Fibroblast of skin of left quadriceps (primary cell): ENCODE results near the gene OR8D4.
"Not testable (repeated sequence)": the region's sequence is repeated elsewhere in the genome, so short reads cannot be mapped to it uniquely, and the experiment has no call there.

Source experiments
- DNase-seq, 2 experiments: peaks; one replicate each; pipeline ENCODE4 v3.0.0-alpha.2; 2013; ENCODE audit warnings: low read depth in 2 of 2

The OR8D4 gene

GRCh38 chr11:123901867-123902266 lies at the start of gene OR8D4:
TSS of gene OR8D4 (plus strand) at chr11:123902167. CDS start at chr11:123906432, 4,265 bp downstream.
- no peak for DNase-seq

- DNase-seq = no peak
Observed at GRCh38 chr11:123852321-123852720, 49.6 kb upstream of the OR8D4 start.

- no peak for DNase-seq
Observed at GRCh38 chr11:123853038-123853437, 48.9 kb upstream of the OR8D4 start.

- no peak for DNase-seq
Observed at GRCh38 chr11:123856444-123856843, 45.5 kb upstream of the OR8D4 start.

- no peak for DNase-seq
Observed at GRCh38 chr11:123859731-123860130, 42.2 kb upstream of the OR8D4 start.

- not testable (repeated sequence) for DNase-seq
Observed at GRCh38 chr11:123865293-123865692, 36.7 kb upstream of the OR8D4 start.

- DNase-seq = not testable (repeated sequence)
Observed at GRCh38 chr11:123867795-123868194, 34.2 kb upstream of the OR8D4 start.

DNA sequence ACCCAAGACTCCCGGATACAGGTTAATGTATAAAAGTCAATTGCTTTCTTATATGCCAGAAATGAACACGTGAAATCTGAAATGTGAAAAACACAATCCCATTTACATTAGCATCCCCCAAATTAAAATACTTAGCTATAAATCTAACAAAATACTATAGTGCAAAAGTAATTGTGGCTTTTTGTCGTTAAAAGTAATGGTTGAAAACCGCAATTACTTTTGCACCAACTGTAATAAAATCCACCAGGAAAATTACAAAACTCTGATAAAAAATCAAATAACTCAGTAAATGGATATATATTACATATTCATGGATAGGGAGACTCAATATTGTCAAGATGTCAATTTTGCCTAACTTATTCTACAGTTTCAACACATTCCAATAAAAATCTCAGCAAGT lies 21.1 kb upstream of the OR8D4 start:
- DNase-seq = no peak

DNA sequence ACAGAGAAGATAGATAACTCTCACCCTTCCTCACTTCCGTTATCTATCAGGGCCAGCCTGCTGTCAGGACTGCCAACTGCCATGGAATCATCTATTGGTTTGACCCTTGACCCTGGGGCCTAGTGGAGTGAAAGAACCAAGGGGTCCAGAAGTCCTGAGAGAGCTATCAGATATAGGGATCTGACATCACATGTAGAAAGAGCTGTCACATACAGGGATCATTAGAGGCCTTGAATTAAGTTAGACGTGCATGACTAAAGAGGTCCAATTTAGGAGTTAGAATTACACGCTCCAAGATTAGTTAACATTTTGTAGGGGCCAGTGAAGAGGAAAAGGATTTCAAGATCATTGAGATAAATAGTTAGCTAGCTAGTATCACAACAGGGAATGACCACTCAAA lies 16.4 kb upstream of the OR8D4 start, which contains the start of gene TMEM225:
TSS of gene TMEM225 (minus strand) at position 101 of the 400 bp plus-strand sequence. CDS start 245 bp downstream, outside the sequence.
- DNase-seq = no peak

DNA sequence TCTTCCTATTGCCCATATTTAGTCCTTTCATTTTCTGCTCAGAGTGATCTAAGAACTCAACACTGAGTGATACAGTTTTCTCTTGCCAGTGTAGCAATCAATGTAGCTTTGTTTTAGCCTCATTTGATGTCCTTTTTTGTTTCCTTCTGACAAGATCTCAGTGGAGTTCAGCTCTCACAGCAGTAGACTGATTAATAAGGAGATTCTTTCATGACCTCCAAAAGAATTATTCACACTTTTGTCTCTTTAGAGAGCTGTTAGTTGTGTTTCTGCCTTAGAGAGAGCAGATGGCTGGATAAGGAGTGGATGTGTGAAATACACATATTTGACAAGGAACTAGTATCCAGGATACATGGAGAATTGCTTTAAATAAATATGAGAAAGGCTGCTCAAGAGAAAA lies 9.9 kb upstream of the OR8D4 start:
- no peak for DNase-seq

- DNase-seq = no peak
Observed at GRCh38 chr11:123899792-123900191, 2.2 kb upstream of the OR8D4 start.

GRCh38 chr11:123903932-123904331 lies 2.0 kb downstream of the OR8D4 start:
- no peak for DNase-seq

DNA sequence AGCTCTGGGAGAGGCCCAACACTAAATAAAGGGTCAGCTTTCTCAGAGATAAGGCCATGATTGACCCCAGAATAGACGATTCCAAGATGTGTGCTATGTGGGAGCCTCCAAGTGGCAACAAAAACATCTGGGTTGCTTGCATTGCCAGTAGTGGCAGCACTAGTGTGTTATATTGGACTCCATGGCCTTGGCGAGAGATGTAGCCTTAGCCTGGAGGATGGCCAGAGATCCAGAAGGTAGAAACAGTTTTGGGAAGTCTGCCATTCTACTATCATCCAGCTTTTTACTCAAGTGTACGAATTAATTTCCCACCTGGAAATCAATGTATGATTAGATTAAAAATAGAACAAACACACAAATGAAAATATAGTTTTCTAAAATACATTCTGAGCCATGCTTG lies 3.0 kb downstream of the OR8D4 start:
- DNase-seq = no peak

GRCh38 chr11:123905826-123906225 lies 3.9 kb downstream of the OR8D4 start:
- DNase-seq = no peak

GRCh38 chr11:123920943-123921342 lies 19.0 kb downstream of the OR8D4 start:
- DNase-seq = no peak

- DNase-seq = no peak
Observed at GRCh38 chr11:123924027-123924426, 22.1 kb downstream of the OR8D4 start.

- no peak for DNase-seq
Observed at GRCh38 chr11:123939317-123939716, 37.4 kb downstream of the OR8D4 start, which contains the start of gene OR4D5. TSS of gene OR4D5 (plus strand) at chr11:123939617. CDS start at chr11:123939617, 0 bp downstream.

DNA sequence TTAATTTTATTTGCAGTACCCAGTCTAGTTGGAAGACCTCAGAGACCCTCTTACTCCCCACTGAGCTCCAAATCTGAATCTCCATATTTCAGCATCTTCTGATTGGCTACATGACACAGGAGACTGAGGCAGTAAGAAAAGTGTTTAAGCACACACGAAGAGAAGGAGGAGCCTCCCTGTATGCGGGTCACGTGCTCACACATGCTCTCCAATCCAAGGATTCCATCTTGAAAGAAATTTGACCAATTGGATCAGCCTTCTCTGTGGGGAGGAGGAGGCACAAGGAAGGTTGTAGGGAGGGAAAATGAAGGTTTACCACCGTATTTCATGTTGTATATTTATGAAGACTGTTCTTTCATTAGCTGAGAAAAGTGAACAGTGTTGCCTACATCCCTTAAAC lies 40.4 kb downstream of the OR8D4 start:
- DNase-seq = no peak

DNA sequence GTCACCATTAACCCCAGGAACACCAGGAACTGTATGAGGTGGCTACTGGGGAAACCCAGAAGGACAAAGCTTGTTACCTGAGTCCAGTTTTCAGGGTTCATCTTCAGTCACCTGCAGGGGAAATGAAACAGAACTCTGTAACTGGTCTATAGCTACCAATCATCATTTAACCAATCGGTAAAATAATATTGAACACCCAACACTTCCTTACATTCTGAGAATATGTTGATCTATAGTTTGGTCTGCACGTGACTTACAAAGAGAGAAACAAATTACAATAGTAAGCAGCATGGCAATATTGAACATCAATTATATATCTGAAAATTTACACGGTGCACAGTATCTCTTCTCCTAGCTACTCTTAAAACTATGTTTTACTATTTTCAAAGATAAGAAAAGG lies 41.8 kb downstream of the OR8D4 start, which contains the start of gene OR6T1:
TSS of gene OR6T1 (minus strand) at position 101 of the 400 bp plus-strand sequence. CDS start at position 101, 0 bp downstream.
- DNase-seq = no peak

DNA sequence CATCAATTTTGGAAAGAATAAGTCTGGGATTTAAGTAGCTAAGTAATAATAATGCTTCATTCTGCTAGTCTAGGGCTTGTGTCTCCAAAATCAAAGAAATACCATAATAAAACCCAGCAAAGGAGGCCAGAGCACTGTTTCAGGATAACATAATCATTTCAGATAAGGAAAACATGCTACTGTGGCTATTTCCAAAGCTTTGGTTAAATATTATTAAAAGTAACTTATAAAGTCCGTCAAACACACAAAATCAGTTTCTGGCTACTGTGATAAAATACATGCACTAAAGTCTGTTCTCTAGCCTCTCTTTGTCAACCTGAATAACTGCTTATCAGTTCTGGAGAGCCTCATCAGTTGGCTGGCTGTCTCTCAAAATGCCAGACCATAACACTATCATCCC lies 43.2 kb downstream of the OR8D4 start:
- DNase-seq = no peak

- DNase-seq = no peak
Observed at GRCh38 chr11:123956752-123957151, 54.8 kb downstream of the OR8D4 start.
